ENCODE results near the gene ENOX2. TPM values are rescaled to one million over a fixed set of nuclear protein-coding genes. Genes with fewer than 3 reads are reported as not detected.

ENOX2 gene
- total and polyA plus RNA-seq, 2 of the 13 experiments (the other 11 are each of a cell fraction or from before 2014, with no cell fraction given): 5.9 to 8.5 TPM

- TF ChIP-seq, protein P1, sequence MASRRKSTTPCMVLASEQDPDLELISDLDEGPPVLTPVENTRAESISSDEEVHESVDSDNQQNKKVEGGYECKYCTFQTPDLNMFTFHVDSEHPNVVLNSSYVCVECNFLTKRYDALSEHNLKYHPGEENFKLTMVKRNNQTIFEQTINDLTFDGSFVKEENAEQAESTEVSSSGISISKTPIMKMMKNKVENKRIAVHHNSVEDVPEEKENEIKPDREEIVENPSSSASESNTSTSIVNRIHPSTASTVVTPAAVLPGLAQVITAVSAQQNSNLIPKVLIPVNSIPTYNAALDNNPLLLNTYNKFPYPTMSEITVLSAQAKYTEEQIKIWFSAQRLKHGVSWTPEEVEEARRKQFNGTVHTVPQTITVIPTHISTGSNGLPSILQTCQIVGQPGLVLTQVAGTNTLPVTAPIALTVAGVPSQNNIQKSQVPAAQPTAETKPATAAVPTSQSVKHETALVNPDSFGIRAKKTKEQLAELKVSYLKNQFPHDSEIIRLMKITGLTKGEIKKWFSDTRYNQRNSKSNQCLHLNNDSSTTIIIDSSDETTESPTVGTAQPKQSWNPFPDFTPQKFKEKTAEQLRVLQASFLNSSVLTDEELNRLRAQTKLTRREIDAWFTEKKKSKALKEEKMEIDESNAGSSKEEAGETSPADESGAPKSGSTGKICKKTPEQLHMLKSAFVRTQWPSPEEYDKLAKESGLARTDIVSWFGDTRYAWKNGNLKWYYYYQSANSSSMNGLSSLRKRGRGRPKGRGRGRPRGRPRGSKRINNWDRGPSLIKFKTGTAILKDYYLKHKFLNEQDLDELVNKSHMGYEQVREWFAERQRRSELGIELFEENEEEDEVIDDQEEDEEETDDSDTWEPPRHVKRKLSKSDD (CRISPR knock-in tag; IDR thresholded peaks at IDR 0.05; ENCODE audit: low read depth): no peak
- TF ChIP-seq, protein P2, sequence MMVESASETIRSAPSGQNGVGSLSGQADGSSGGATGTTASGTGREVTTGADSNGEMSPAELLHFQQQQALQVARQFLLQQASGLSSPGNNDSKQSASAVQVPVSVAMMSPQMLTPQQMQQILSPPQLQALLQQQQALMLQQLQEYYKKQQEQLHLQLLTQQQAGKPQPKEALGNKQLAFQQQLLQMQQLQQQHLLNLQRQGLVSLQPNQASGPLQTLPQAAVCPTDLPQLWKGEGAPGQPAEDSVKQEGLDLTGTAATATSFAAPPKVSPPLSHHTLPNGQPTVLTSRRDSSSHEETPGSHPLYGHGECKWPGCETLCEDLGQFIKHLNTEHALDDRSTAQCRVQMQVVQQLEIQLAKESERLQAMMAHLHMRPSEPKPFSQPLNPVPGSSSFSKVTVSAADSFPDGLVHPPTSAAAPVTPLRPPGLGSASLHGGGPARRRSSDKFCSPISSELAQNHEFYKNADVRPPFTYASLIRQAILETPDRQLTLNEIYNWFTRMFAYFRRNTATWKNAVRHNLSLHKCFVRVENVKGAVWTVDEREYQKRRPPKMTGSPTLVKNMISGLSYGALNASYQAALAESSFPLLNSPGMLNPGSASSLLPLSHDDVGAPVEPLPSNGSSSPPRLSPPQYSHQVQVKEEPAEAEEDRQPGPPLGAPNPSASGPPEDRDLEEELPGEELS (CRISPR knock-in tag; IDR thresholded peaks at IDR 0.05): peak; percentile 75
- TF ChIP-seq, protein P3, sequence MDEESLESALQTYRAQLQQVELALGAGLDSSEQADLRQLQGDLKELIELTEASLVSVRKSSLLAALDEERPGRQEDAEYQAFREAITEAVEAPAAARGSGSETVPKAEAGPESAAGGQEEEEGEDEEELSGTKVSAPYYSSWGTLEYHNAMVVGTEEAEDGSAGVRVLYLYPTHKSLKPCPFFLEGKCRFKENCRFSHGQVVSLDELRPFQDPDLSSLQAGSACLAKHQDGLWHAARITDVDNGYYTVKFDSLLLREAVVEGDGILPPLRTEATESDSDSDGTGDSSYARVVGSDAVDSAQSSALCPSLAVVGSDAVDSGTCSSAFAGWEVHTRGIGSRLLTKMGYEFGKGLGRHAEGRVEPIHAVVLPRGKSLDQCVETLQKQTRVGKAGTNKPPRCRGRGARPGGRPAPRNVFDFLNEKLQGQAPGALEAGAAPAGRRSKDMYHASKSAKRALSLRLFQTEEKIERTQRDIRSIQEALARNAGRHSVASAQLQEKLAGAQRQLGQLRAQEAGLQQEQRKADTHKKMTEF (CRISPR knock-in tag; IDR thresholded peaks at IDR 0.05): 0 out of 2 replicates have a peak, but pooled peaks have one; percentile 36
Measured at GRCh38 chrX:130676861-130677260, 226.1 kb downstream of the ENOX2 start (continued).

- ChIA-PET POLR2A (no interaction called here), CTCF (ENCODE audit: low intra/inter-chr PET ratio, low total read pairs) (no interaction called here)
- no peak overlapping the region for H3K4me2 ChIP-seq (ENCODE audit: low read depth, low read length)
- H3K27me3 ChIP-seq (ENCODE audit: control insufficient read depth in 1 of 2, insufficient read depth in 2 of 2, low read length in 2 of 2): no peaks in the 10 kb centered on the region
- BruUV-seq (replicated peaks): no TSS peak
- H3K4me1 ChIP-seq (ENCODE audit: insufficient read depth, low read length): peaks cover 14% of the 10 kb centered on the region
- no peaks in the 10 kb centered on the region for H3K9me3 ChIP-seq (ENCODE audit: low read length)
- WGBS (ENCODE audit: low lambda C conversion rate): 100% methylated on average over 1 of the region's 6 CpGs
- in situ Hi-C loops (cut with HindIII; ENCODE audit: extremely low pct_ligation_motif_present, low pct_unique_long_range_greater_than_20kb): no loop called here
- no peak for FAIRE-seq
- no peak overlapping the region for H3K4me3 ChIP-seq (replicated peaks in 1 of 3; ENCODE audit: insufficient read depth in 1 of 3, low read depth in 2 of 3, low read length in 3 of 3)
- no peaks in the 10 kb centered on the region for H3K79me2 ChIP-seq (ENCODE audit: insufficient read depth, low read length)
- ATAC-seq: no peak
- no peaks in the 10 kb centered on the region for H4K20me1 ChIP-seq (ENCODE audit: insufficient read depth, low read length)
- intact Hi-C loops (cut with micrococcal nuclease; ENCODE audit: unreplicated experiment): no loop called here
- no peaks in the 10 kb centered on the region; a peak in 1 of 5 replicates for H3K36me3 ChIP-seq (replicated peaks in 1 of 2; ENCODE audit: control insufficient read depth in 1 of 2, insufficient read depth in 2 of 2, low read length in 2 of 2)
- H3K9ac ChIP-seq (ENCODE audit: insufficient read depth, low read depth, low read length): no peak overlapping the region
- DNase-seq (ENCODE audit: low spot score): no peak
- H3K27ac ChIP-seq (ENCODE audit: extremely low read length, insufficient read depth, low read length): no peak overlapping the region
- no peak overlapping the region for H2AFZ ChIP-seq (ENCODE audit: low read length)
- TF ChIP-seq AFF4 (CRISPR knock-in tag; IDR thresholded peaks at IDR 0.05): no peak
- no peak for TF ChIP-seq ZNF569 (CRISPR knock-in tag; IDR thresholded peaks at IDR 0.05; ENCODE audit: borderline replicate concordance)
- TF ChIP-seq ZFP37 (CRISPR knock-in tag; IDR thresholded peaks at IDR 0.05; ENCODE audit: borderline replicate concordance): no peak
- TF ChIP-seq NFE2L2 (IDR thresholded peaks at IDR 0.05; ENCODE audit: low read length): no peak
- TF ChIP-seq ARHGAP35 (CRISPR knock-in tag; IDR thresholded peaks at IDR 0.05; ENCODE audit: borderline replicate concordance): no peak
- TF ChIP-seq KAT2B (IDR thresholded peaks at IDR 0.05; ENCODE audit: borderline replicate concordance, low read depth, low read length): no peak
- no peak for TF ChIP-seq ATM (IDR thresholded peaks at IDR 0.05; ENCODE audit: borderline replicate concordance)
- no peak for TF ChIP-seq FOXK2 (IDR thresholded peaks at IDR 0.05)
- TF ChIP-seq ZNF34 (CRISPR knock-in tag; IDR thresholded peaks at IDR 0.05; ENCODE audit: borderline replicate concordance): no peak
- no peak for TF ChIP-seq RORA (CRISPR knock-in tag; IDR thresholded peaks at IDR 0.05)
- TF ChIP-seq ZNF678 (CRISPR knock-in tag; IDR thresholded peaks at IDR 0.05): no peak
Measured at GRCh38 chrX:130672214-130672613, 230.8 kb downstream of the ENOX2 start.

All from HepG2 (cell line).